ENCODE measurements around the gene GRIN3A. TPM values are rescaled to one million over a fixed set of nuclear protein-coding genes. Genes with fewer than 3 reads are reported as not detected.

GRIN3A gene
- total RNA-seq, 1 experiment from 2014 or later, result not detected

GRCh38 chr9:101625876-101626275, 112.6 kb downstream of the GRIN3A start:
- Histone ChIP-seq H3K18ac (ENCODE audit: insufficient read length, low read depth, low read length) (no peak overlapping the region), H3K9ac (ENCODE audit: extremely low read depth, insufficient read length, low read length) (no peak overlapping the region), H3K4ac (ENCODE audit: low read depth, low read length) (no peak overlapping the region), H3K79me2 (ENCODE audit: insufficient read depth, low read length) (no peaks in the 10 kb centered on the region), H4K20me1 (ENCODE audit: control insufficient read depth, insufficient read depth, insufficient read length) (no peaks in the 10 kb centered on the region), H3K27ac (ENCODE audit: insufficient read length, low read depth, low read length) (no peak overlapping the region), H2AK5ac (ENCODE audit: insufficient read length, low read length) (no peak overlapping the region), H3K9me3 (ENCODE audit: control insufficient read depth, low read depth, low read length) (no peaks in the 10 kb centered on the region), H4K5ac (ENCODE audit: insufficient read length, low read depth, low read length) (no peak overlapping the region), H4K91ac (ENCODE audit: insufficient read length, low read depth, low read length) (no peak overlapping the region), H2BK5ac (ENCODE audit: insufficient read length, low read length) (no peak overlapping the region), H3K14ac (ENCODE audit: insufficient read depth, low read length) (no peak overlapping the region), H3T11ph (ENCODE audit: low read length) (no peak overlapping the region), H2BK15ac (ENCODE audit: low read depth, low read length) (no peak overlapping the region), H2BK12ac (ENCODE audit: insufficient read length, low read depth, low read length) (no peak overlapping the region), H3K56ac (ENCODE audit: insufficient read length, low read depth, low read length) (no peak overlapping the region), H3K4me2 (ENCODE audit: insufficient read depth, insufficient read length, low read length) (no peak overlapping the region), H3K23me2 (ENCODE audit: insufficient read length, low read depth, low read length, poor library complexity, severe bottlenecking) (no peaks in the 10 kb centered on the region), H3K27me3 (ENCODE audit: insufficient read depth, low read length) (no peaks in the 10 kb centered on the region), H3K23ac (ENCODE audit: insufficient read length, low read depth, low read length) (no peak overlapping the region), H2BK20ac (ENCODE audit: low read depth, low read length, poor library complexity, severe bottlenecking) (no peak overlapping the region), H2BK120ac (ENCODE audit: low read depth, low read length, poor library complexity, severe bottlenecking) (no peak overlapping the region), H4K8ac (replicated peaks; ENCODE audit: insufficient read length, low read depth, low read length) (no peak overlapping the region), H3K4me1 (ENCODE audit: insufficient read depth, low read length) (0 out of 2 replicates have a peak, but pooled peaks cover 1% of the 10 kb centered on the region), H2AFZ (ENCODE audit: low read length) (no peak overlapping the region), H3K79me1 (ENCODE audit: insufficient read depth, low read depth, low read length, poor library complexity, severe bottlenecking) (no peaks in the 10 kb centered on the region)
- Mint-ChIP-seq H3K4me3 (no peak overlapping the region), H3K27me3 (ENCODE audit: low read depth) (no peaks in the 10 kb centered on the region), H3K36me3 (ENCODE audit: insufficient read depth in 1 of 3, low read depth in 3 of 3) (no peaks in the 10 kb centered on the region), H3K4me1 (no peaks in the 10 kb centered on the region), H3K27ac (no peak overlapping the region), H3K9me3 (no peaks in the 10 kb centered on the region; a peak in 1 of 5 replicates)
- DNase-seq, result no peak
- no CpG with 5 or more reads among the region's 2 CpGs for WGBS (ENCODE audit: extremely low coverage, insufficient read length, low lambda C conversion rate)
- TF ChIP-seq, protein P1, sequence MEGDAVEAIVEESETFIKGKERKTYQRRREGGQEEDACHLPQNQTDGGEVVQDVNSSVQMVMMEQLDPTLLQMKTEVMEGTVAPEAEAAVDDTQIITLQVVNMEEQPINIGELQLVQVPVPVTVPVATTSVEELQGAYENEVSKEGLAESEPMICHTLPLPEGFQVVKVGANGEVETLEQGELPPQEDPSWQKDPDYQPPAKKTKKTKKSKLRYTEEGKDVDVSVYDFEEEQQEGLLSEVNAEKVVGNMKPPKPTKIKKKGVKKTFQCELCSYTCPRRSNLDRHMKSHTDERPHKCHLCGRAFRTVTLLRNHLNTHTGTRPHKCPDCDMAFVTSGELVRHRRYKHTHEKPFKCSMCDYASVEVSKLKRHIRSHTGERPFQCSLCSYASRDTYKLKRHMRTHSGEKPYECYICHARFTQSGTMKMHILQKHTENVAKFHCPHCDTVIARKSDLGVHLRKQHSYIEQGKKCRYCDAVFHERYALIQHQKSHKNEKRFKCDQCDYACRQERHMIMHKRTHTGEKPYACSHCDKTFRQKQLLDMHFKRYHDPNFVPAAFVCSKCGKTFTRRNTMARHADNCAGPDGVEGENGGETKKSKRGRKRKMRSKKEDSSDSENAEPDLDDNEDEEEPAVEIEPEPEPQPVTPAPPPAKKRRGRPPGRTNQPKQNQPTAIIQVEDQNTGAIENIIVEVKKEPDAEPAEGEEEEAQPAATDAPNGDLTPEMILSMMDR (conservative IDR thresholded peaks at IDR 0.05), result no peak

Data from H9 (cell line).